Ascending aorta (tissue), 2 donors: ENCODE measurements around the gene CACNG4. TPM values are rescaled to one million over a fixed set of nuclear protein-coding genes. Genes with fewer than 3 reads are reported as not detected.

ENCODE experiments used
- DNase-seq, 2 donors: peaks; one replicate each; pipeline ENCODE4 v3.0.0-alpha.2; 2019; ENCODE audit warnings: low spot score in 2 of 2
- H3K27ac ChIP-seq, 2 donors: fragments of 200-600 bp; sonication (generic); one replicate each; pipeline ENCODE4 v1.5.1; 2016 to 2017; ENCODE audit warnings: mild to moderate bottlenecking in 1 of 2
- H3K27me3 ChIP-seq: fragments of 200-600 bp; sonication (generic); one replicate; pipeline ENCODE4 v1.5.1; 2017
- H3K36me3 ChIP-seq, 2 donors: fragments of 200-600 bp; sonication (generic); one replicate each; pipeline ENCODE4 v1.5.1; 2016
- H3K4me1 ChIP-seq, 2 donors: fragments of 200-600 bp; sonication (generic); one replicate each; pipeline ENCODE4 v1.5.1; 2016 to 2017; ENCODE audit warnings: mild to moderate bottlenecking in 1 of 2
- H3K4me3 ChIP-seq, 2 donors: fragments of 200-600 bp; sonication (generic); one replicate each; pipeline ENCODE4 v1.5.1; 2016 to 2017; ENCODE audit warnings: mild to moderate bottlenecking in 1 of 2
- H3K9me3 ChIP-seq, 2 donors: fragments of 200-600 bp; sonication (generic); one replicate each; pipeline ENCODE4 v1.5.1; 2016
- CTCF ChIP-seq, 3 experiments: fragments of 200-600 bp in 2 of 3; fragments of 450-650 bp in 1 of 3; sonication (generic) in 2 of 3; IDR thresholded peaks; one replicate each; pipeline ENCODE4 v1.5.1; 2016 to 2019; ENCODE audit warnings: antibody characterized with exemption in 3 of 3, mild to moderate bottlenecking in 1 of 3, moderate library complexity in 1 of 3
- intact Hi-C: fragments of 100-400 bp; cut with DNase I; formaldehyde crosslinking; loops from one replicate; pipeline ENCODE4 v1.15.1; 2023
- total RNA-seq: library from RNA; depleted of rRNA; stranded (reverse); fragments of >200 nt; gene quantifications from one replicate; pipeline ENCODE4 v1.1.0, GENCODE V29; 2016

The CACNG4 gene
- total RNA-seq, result not detected

GRCh38 chr17:66963909-66964771 lies at the start of gene CACNG4:
Gene CACNG4, plus strand, starts transcription at chr17:66964707. Its CDS starts 205 bp downstream, at chr17:66964912.
- DNase-seq, result no peak
- Histone ChIP-seq H3K36me3 (no peaks in the 10 kb centered on the region), H3K9me3 (no peaks in the 10 kb centered on the region), H3K4me1 (peaks cover 0 to 3% of the 10 kb centered on the region in 2 donors), H3K27ac (no peak within 1 kb of the TSS), H3K27me3 (peaks cover 8% of the 10 kb centered on the region), H3K4me3 (peak within 1 kb of the TSS; percentile 48 to 60)
- no peak for TF ChIP-seq CTCF (IDR thresholded peaks at IDR 0.05)
- intact Hi-C loops, result no loop called here

- H3K27me3 ChIP-seq, result no peaks in the 10 kb centered on the region
- no peak for TF ChIP-seq CTCF (IDR thresholded peaks at IDR 0.05)
- intact Hi-C loops, result no loop called here
- H3K36me3 ChIP-seq, result no peaks in the 10 kb centered on the region
- H3K9me3 ChIP-seq, result no peaks in the 10 kb centered on the region
- no peak overlapping the region for H3K27ac ChIP-seq
- H3K4me3 ChIP-seq, result no peak overlapping the region
- H3K4me1 ChIP-seq, result no peaks in the 10 kb centered on the region
- DNase-seq, result no peak
These were observed 49.3 kb upstream of the CACNG4 start for GRCh38 chr17:66915204-66915611.

GRCh38 chr17:66915792-66916191 lies 48.7 kb upstream of the CACNG4 start:
- Histone ChIP-seq H3K27me3 (no peaks in the 10 kb centered on the region), H3K36me3 (no peaks in the 10 kb centered on the region), H3K4me1 (no peaks in the 10 kb centered on the region), H3K4me3 (no peak overlapping the region), H3K27ac (no peak overlapping the region), H3K9me3 (no peaks in the 10 kb centered on the region)
- intact Hi-C loops, result no loop called here
- TF ChIP-seq CTCF (IDR thresholded peaks at IDR 0.05), result no peak
- no peak for DNase-seq

GRCh38 chr17:66916946-66917345 lies 47.6 kb upstream of the CACNG4 start:
- no peak for DNase-seq
- no peak for TF ChIP-seq CTCF (IDR thresholded peaks at IDR 0.05)
- intact Hi-C loops, result no loop called here
- no peaks in the 10 kb centered on the region for H3K27me3 ChIP-seq
- no peak overlapping the region for H3K4me3 ChIP-seq
- no peak overlapping the region for H3K27ac ChIP-seq
- H3K36me3 ChIP-seq, result no peaks in the 10 kb centered on the region
- H3K4me1 ChIP-seq, result no peaks in the 10 kb centered on the region
- H3K9me3 ChIP-seq, result no peaks in the 10 kb centered on the region

- no peak for TF ChIP-seq CTCF (IDR thresholded peaks at IDR 0.05)
- H3K9me3 ChIP-seq, result no peaks in the 10 kb centered on the region
- intact Hi-C loops, result no loop called here
- H3K27ac ChIP-seq, result no peak overlapping the region
- H3K4me3 ChIP-seq, result no peak overlapping the region
- no peaks in the 10 kb centered on the region for H3K4me1 ChIP-seq
- H3K36me3 ChIP-seq, result no peaks in the 10 kb centered on the region
- DNase-seq, result no peak
- H3K27me3 ChIP-seq, result no peaks in the 10 kb centered on the region
These were observed 45.6 kb upstream of the CACNG4 start for GRCh38 chr17:66918896-66919295.
